GM19238 (cell line): Measurements from ENCODE around the gene DAB1.
"Not testable (repeated sequence)": the region's sequence is repeated elsewhere in the genome, so short reads cannot be mapped to it uniquely, and the experiment has no call there.

ENCODE experiments used
- DNase-seq: peaks from one replicate; pipeline ENCODE4 v3.0.0; 2011; ENCODE audit warnings: low spot score; ENCODE audit not compliant: insufficient read length

DAB1 gene

DNA sequence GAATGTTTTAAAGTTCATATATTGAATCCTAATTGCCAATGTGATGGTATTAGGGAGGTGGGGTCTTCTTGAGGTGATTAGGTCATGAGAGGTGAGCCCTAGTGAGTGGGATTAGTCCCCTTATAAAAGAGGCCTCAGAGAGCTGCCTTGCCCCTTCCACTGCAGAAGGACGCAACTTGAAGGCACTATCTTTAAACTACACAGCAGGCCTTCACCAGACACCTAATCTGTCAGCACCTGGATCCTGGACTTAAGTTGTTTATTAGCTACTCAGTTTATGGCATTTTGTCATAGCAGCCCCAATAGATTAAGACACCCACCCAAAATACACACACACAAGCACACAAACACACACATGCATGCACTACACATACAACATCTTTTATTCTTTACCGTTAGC lies 61.4 kb downstream of the DAB1 start:
- DNase-seq, result no peak

DNA sequence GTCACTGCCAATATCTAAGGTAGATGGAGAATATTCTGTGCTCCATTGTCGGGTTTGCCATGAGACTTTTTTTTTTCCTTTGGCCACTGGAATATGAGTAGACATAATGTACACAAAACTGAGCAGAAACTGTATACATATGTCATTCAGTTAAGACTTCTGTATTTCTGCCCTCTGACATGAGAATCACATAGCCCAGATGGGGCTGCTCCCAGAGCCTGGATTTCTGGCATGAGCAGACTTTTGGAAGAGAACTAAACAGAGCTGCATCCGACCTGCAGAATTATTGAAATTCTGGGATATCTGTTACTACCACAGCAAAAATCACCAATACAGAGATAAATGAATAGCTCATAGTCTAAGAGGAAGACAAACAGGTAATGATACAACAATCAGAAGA lies 62.3 kb downstream of the DAB1 start:
- DNase-seq, result no peak

DNA sequence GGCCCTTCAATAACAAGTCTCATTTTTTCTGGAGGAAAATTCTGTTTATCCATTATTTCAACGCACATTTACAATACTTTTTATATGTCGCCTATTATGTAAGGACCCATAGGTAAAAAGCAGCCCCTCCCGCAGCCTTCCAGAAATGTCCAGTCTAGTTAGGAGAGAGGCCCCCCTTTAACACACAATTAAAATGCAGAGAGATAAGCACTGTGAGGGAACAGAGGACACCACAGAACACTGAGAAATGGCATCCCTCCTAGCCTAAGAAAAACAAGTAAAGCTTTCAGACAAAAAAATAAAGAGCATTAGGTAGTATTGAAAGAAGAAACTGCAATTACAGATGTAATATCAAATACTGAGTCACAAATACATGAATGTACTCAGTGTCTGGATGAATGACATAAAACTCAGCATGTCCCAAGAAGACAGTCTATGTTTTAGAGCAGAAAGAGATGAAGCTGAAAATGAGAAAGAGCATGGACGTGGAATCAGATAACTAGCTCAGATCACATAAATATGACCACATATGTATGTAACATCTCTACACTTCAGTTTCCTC lies 62.9 kb downstream of the DAB1 start:
- DNase-seq, result no peak

DNA sequence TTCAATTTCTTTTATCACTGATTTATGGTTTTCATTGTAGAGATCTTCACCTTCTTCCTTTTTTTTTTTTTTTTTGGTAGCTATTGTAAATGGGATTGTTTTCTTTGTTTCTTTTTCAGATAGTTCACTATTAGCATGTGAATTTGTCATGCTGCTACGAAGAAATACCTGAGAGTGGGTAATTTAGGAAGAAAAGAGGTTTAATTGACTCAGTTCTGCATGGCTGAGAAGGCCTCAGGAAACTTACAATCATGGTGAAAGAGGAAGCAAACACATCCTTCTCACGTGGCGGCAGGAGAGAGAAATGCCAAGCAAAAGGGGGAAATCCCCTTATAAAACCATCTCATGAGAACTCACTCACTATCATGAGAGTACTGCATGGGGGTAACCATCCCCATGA lies 66.4 kb downstream of the DAB1 start:
- DNase-seq, result no peak

DNA sequence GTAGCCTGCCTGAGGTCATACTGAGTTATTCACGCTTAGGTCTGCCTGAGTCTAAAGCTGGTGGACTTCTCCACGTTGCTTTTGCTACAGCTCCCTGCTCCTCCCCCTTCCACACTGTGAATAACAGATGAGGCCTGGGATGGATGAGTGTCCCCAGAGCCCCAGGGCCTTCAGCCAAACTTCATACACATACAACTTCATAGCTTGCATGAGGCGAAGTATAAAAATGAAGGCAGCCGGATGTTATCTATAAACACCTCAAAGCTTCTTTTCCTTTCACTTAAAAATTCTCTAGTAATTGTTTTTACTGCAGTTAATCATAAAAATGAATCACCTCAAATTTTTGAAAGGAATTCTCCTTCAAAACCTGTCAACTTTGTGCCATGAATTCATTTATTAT lies 70.2 kb downstream of the DAB1 start:
- DNase-seq, result no peak

DNA sequence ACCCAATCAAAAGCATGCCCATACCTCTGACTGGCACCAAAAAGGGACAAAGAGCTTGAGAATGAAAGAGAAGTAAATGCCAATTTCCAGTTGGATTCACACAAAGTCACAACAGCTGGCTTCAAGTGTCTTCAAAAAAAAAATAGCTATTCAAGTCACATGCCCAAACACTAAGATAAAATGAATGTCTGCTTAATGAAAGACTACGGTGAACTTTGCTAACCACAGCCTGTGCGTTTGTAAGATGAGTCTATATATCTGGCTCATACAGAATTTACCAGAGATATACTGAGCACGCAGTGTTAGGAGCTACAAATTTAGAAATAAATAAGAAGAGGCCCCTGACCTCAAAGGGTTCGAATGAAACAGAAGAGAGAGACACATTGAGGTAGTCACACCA lies 73.2 kb downstream of the DAB1 start:
- DNase-seq, result no peak

DNA sequence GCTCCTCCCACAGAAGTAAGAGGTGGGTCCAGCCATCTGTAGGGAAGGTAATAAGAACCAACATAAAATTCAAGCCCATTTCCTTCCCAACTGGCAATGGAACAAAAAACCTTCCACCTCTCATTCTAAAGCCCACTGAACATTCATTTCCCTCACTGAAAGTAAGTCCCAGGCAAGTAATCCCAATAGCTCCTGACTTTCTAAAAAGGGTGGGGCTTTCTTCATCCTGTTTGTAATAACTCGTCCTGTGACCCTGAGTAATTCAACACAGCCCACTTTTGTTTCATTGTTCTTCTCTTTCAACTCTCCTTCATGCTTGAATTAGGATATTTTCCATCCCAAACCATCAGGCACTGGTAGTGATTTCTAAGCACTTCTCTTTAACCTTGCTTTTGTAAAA lies 74.9 kb downstream of the DAB1 start:
- DNase-seq, result no peak

DNA sequence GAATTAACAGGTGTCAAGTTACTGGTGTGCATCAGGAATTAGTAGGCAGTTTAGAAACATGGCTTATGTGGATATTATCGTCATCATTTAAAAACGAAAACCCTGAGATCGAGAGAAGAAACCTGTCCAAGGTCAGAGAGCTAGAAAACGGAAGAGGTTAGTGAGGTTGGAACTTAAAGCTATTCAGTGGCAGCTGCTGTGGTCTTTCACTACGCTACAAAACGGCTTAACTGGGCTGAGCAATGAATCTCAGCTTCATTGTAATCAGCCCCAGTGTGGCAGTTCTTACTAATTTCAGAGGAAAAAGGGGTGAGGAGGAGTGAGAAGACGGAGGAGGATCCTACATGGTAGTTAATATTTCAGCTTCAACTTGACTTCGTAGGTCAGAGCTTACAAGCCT lies 77.9 kb downstream of the DAB1 start:
- DNase-seq, result no peak

DNA sequence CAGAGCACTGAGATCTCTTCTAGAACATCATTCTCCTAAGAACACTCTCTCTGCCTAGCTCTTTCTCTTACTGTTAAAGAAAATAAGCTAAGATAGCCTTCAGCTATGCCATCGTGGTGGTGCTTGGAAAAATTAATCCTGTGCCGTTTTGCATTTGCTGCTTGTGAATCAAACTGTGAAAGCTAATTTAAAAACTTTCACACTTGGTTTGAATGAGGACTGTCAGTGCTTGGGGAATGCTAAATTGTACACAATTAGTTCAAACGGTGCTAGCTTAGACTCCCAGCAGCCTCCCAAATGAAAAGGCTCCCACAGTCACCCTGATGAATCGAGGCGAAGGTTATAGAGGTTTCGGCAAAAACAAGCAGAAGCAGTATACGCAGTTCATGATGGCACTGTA lies 79.6 kb downstream of the DAB1 start:
- DNase-seq, result no peak

DNA sequence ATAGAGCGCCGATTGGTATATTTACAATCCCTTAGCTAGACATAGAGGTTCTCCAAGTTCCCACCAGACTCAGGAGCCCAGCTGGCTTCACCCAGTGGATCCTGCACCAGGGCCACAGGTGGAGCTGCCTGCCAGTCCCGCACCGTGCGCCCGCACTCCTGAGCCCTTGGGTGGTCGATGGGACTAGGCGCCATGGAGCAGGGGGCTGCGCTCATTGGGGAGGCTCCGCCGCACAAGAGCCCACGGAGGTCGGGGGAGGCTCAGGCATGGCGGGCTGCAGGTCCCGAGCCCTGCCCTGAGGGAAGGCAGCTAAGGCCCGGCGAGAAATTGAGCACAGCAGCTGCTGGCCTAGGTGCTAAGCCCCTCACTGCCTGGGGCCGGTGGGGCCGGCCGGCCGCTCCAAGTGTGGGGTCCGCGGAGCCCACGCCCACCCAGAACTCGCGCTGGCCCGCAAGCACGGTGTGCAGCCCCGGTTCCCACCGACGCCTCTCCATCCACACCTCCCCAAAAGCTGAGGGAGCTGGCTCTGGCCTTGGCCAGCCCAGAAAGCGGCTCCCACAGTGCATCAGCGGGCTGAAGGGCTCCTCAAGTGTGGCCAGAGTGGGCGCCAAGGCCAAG lies 80.5 kb downstream of the DAB1 start:
- DNase-seq, result not testable (repeated sequence)

DNA sequence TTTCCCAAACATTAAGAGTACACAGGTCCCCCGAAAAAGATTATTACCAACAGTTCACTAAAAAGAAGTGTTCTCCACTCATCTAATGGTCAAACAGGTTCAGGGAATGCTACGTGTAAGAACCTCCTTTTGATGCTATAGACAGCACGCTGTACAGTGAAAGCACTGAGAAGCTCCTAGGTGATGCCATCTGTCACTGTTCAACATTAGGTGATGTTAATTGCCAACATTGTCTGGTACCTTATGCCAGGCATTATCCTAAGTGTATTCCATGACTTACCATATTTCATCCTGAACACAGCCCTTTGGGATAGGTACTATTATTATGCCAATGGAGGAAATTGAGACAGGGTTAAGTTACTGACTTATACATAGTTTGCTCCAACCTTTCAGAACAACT lies 82.1 kb downstream of the DAB1 start:
- no peak for DNase-seq

DNA sequence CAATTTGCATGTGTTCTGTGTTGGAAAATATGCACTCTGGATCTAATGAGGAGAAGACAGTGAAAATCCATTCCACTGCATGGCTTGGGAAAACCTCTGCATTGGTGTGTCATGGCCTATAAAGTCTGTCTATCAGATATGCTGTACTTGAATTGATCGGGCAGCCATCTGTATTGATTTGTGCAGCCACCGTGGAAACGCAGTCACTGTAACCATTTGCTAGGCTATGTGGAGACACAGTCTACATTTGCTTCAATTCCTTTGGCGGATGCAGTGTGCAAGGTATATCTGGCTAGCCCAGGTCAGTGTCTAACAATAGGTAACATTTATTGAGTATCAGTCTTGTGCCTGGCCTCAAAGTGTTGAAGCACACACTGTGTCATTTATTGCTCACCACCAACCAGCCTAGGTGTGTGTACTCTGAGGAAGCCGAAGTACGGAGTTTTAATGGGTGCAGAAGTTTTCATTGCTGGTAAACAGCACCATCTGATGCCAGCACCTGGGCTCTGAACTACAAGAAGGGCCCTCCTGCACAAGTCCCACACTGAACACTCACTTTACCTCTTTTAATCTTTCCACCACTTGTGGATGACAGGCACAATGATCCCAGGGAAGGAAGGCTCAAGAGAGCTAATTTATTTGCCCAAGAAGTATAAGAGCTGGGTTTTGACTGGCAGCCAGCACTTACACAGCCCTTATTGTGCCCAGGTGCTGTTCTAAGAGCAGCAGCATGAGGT lies 83.4 kb downstream of the DAB1 start:
- DNase-seq, result no peak

DNA sequence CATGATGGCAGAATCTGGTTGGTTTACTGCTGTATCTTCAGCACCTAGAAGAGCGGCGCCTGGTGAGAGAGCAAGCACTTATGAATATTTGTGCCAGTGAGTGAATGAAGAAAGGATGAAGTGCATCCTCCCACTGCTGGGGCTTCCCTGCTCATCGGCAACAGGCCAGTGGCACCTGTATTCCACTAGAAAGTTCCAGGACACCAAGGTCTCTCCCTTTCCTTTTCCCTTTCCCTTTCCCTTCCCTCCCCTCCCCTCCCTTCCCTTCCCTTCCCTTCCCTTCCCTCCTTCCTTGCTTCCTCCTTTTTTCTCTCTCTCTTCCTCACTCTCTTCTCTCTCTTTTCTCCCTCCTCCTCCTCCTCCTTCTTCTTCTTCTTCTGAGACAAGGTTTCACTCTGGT lies 86.2 kb downstream of the DAB1 start:
- DNase-seq, result no peak

DNA sequence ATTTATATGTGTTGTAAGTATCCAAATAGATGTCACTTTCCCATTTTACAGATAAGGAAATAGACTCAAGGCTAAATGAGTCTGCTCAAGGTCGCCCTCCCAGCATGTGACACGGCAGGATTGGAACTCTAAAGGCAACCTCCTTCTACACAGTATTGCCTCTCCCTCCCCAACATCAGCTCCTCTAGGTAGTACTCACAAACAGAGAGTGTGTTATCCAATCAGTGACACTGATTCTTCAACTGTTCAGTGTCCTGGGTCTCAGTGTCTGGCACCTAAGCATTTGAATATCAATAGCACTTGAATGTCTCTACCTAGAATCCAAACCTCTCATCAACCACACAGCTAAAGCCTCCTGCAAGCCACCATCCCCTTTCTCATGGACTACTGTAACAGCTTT lies 87.1 kb downstream of the DAB1 start:
- DNase-seq, result no peak

DNA sequence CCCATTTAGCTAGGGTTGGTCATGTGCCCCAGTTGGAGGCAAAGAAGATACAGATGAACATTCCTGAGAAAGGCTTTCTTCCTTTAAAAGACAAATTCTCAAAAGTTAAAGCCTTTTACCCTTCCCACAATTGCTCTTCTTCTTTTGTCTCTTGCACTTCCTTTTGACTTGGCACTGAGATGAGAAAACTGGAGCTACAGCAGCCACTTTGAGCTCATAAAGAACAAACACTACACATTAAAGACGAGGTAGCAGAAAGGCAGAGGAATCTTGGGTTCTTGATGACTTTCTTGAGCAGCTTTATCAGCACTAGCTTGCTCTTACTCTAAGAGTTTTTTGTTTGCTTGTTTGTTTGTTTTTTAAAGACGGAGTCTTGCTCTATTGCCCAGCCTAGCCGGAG lies 92.2 kb downstream of the DAB1 start:
- DNase-seq, result no peak

DNA sequence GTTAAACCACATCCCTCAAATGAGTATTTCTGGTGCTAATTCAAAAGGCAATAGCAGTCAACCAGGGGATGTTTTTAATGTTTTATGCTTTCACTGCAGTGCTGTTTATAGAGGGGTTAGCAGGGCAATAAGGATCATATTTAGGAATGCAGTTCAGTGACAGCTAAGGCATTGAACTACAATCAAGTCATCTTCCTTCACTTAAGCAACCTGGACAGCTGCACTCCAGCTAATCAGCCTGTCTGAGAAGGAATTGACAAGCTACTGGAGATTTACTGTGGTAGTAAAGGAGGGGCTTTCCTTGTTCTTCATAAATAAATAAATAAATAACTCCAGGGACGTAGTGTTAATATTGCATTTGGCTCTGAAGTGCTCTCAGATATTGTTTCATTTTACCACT lies 93.9 kb downstream of the DAB1 start:
- DNase-seq, result no peak

DNA sequence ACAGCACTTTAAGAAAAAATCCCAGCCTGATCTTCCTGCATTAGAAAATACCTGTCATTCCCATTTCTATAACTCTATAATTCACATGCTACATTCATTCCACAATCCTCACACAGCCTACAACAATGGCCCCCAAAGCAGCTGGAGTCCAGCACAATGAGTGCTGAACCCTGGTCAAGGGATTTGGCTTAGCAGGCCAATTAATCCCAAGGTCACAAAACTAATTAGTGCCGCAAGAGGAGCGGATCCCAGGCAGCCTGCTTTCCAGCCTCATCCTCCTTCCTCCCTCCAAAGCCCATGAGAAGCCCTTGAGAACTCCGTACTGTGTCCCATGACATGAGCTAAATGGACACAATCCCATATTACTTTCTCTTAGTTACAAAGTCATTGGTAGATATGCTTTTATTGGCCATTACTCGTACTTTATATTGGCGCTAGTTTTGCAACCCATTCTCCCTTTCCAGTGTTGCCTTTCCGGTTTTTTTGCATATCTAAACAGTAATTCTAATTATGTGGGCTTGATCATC lies 94.8 kb downstream of the DAB1 start:
- no peak for DNase-seq

DNA sequence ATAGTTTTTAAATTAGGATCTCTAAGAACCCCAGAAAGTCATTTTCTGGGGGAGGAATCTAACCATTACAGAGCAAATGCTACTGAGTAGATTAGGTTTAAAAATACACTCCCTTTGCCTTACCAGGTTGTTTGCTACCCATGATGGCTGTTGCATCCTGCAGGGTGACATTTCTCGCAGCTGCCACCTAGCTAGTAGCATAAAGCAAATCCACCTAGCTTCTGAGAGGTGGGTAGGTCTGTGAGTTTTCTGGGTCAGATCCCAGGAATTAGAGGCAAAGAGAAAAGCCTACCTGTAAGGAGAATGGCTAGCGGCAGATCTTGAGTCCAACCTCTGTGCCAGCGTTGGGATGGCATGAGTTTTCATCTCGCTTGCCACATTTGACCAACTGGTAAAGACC lies 95.9 kb downstream of the DAB1 start:
- DNase-seq, result no peak

DNA sequence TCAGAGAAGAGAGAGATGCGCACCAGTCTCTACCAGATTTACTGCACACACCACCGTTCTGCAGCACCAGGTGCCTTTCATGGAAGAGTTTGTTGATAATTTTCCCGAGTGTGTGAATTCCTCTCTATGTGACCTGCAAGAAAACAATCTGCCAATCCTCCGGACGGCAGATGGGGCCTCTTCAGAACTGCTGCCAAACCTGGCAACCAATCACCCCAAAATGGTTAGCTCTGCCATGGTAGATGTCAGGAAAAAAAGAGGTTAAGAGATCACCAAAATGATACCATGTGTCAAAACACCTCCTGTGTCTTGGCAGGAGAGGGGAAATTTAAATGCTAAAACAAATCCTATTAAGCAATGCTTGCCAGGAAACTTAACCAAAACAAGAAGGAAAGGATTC lies 96.5 kb downstream of the DAB1 start:
- no peak for DNase-seq

DNA sequence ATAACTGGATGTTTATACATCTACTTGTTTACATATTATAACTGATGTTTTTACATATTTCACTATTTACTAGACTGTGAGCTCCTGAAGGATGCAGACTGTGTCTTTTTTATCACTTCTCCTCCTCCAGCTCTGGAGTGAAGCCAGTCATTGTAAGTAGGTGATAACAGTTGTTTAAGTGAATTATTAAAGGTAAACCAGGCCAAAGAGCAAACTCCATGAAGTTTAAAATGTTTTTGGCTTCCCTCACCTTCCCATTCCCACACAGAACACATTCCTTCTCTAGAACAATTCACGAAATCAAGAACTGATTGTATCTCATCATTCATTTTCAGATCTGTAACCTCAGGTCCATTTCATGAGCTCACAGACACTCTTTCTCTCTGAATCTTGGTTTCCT lies 98.3 kb downstream of the DAB1 start:
- DNase-seq, result no peak

DNA sequence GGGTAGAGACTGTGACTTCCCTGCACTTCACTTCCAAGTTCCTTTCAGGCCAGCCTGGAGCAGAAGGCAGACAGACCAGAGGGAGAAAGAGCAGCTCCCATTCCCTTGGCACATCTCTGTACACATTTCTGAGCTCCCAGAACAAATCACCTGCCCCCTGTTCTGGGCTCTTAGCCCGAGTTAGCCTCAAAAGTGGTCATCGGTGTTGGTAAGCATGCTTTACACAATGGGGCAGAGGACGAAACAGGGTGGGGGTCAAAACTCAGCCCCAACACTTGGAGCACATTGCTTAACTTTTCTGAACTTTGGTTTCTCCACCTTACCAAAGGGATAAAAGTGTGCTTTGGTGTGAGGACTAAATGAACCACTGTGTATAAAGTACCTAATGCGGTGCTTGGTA lies 98.7 kb downstream of the DAB1 start:
- no peak for DNase-seq

DNA sequence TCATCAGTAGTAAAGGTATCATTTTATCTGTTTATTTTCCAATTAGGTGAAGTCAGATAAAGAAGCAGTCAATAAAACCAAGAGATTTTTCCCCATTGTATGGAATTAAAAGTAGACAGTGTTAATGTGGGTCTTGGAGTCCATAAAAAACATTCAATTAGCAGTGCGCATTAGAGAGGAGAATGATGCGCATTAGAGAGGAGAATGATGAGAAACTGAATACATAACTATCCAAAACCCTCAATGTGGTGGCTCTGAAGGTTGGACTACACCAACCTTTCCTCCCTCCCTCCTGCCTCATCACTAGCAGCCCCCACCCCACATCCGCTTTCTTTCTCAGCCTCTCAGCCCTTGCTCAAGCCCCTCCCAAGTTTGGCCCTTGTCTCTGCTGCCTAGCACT lies 99.5 kb downstream of the DAB1 start:
- DNase-seq, result no peak

DNA sequence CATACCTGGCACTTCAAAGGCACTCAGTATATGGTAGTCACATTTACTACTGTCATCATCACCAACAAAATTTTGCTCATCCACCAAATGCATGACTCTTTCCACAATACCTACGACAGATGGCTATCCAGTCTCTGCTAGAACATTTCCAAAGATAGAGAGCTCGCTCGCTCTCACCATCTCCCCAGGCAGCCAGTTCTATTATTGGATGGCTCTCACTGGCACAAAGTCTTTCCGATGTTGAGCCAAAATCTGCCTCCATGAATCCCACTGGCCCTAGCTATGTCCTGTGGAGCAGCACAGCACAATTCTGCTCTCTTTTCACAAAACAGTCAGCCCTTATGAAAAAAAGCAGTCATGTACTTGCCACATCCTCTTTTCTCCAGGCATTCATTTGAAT lies 102.1 kb downstream of the DAB1 start:
- DNase-seq, result no peak
